ENCODE results near the gene CEP83.

The CEP83 gene

GRCh38 chr12:94262228-94263010, 197.2 kb downstream of the CEP83 start:
- DNase-seq (ENCODE audit: low spot score) (no peak), ATAC-seq (ENCODE audit: low read depth) (peak; percentile 82)
- Histone ChIP-seq H3K27ac (ENCODE audit: poor library complexity, severe bottlenecking) (no peak overlapping the region), H3K27me3 (ENCODE audit: insufficient read depth, poor library complexity, severe bottlenecking) (no peaks in the 10 kb centered on the region), H3K9me3 (ENCODE audit: severe bottlenecking) (no peaks in the 10 kb centered on the region), H3K4me1 (ENCODE audit: insufficient read depth, poor library complexity, severe bottlenecking) (peaks cover 6% of the 10 kb centered on the region), H3K4me3 (ENCODE audit: severe bottlenecking) (peak overlapping the region; percentile 31), H3K36me3 (ENCODE audit: low read depth) (no peaks in the 10 kb centered on the region)
- TF ChIP-seq CTCF (IDR thresholded peaks at IDR 0.05; ENCODE audit: poor library complexity, severe bottlenecking): no peak

- Histone ChIP-seq H3K36me3 (ENCODE audit: low read depth) (no peaks in the 10 kb centered on the region), H3K27ac (ENCODE audit: poor library complexity, severe bottlenecking) (no peak overlapping the region), H3K9me3 (ENCODE audit: severe bottlenecking) (no peaks in the 10 kb centered on the region), H3K27me3 (ENCODE audit: insufficient read depth, poor library complexity, severe bottlenecking) (no peaks in the 10 kb centered on the region), H3K4me1 (ENCODE audit: insufficient read depth, poor library complexity, severe bottlenecking) (peaks cover 6% of the 10 kb centered on the region), H3K4me3 (ENCODE audit: severe bottlenecking) (peak overlapping the region; percentile 31)
- TF ChIP-seq CTCF (IDR thresholded peaks at IDR 0.05; ENCODE audit: poor library complexity, severe bottlenecking): no peak
- ATAC-seq (ENCODE audit: low read depth) (no peak), DNase-seq (ENCODE audit: low spot score) (no peak)
Measured at GRCh38 chr12:94261786-94262185, 197.9 kb downstream of the CEP83 start.

GRCh38 chr12:94261119-94261518, 198.5 kb downstream of the CEP83 start:
- Histone ChIP-seq H3K27me3 (ENCODE audit: insufficient read depth, poor library complexity, severe bottlenecking) (no peaks in the 10 kb centered on the region), H3K4me3 (ENCODE audit: severe bottlenecking) (no peak overlapping the region), H3K4me1 (ENCODE audit: insufficient read depth, poor library complexity, severe bottlenecking) (peaks cover 6% of the 10 kb centered on the region), H3K27ac (ENCODE audit: poor library complexity, severe bottlenecking) (no peak overlapping the region), H3K36me3 (ENCODE audit: low read depth) (no peaks in the 10 kb centered on the region), H3K9me3 (ENCODE audit: severe bottlenecking) (no peaks in the 10 kb centered on the region)
- TF ChIP-seq CTCF (IDR thresholded peaks at IDR 0.05; ENCODE audit: poor library complexity, severe bottlenecking): no peak
- no peak for DNase-seq (ENCODE audit: low spot score)
- ATAC-seq (ENCODE audit: low read depth): no peak

GRCh38 chr12:94260717-94261116, 198.9 kb downstream of the CEP83 start:
- peaks cover 6% of the 10 kb centered on the region for H3K4me1 ChIP-seq (ENCODE audit: insufficient read depth, poor library complexity, severe bottlenecking)
- H3K4me3 ChIP-seq (ENCODE audit: severe bottlenecking): no peak overlapping the region
- DNase-seq (ENCODE audit: low spot score) (no peak), ATAC-seq (ENCODE audit: low read depth) (no peak)
- no peaks in the 10 kb centered on the region for H3K9me3 ChIP-seq (ENCODE audit: severe bottlenecking)
- no peak for TF ChIP-seq CTCF (IDR thresholded peaks at IDR 0.05; ENCODE audit: poor library complexity, severe bottlenecking)
- H3K27me3 ChIP-seq (ENCODE audit: insufficient read depth, poor library complexity, severe bottlenecking): no peaks in the 10 kb centered on the region
- H3K36me3 ChIP-seq (ENCODE audit: low read depth): no peaks in the 10 kb centered on the region
- no peak overlapping the region for H3K27ac ChIP-seq (ENCODE audit: poor library complexity, severe bottlenecking)

GRCh38 chr12:94260017-94260416, 199.7 kb downstream of the CEP83 start:
- ATAC-seq (ENCODE audit: low read depth): no peak
- no peaks in the 10 kb centered on the region for H3K36me3 ChIP-seq (ENCODE audit: low read depth)
- no peak for DNase-seq (ENCODE audit: low spot score)
- no peaks in the 10 kb centered on the region for H3K27me3 ChIP-seq (ENCODE audit: insufficient read depth, poor library complexity, severe bottlenecking)
- H3K9me3 ChIP-seq (ENCODE audit: severe bottlenecking): no peaks in the 10 kb centered on the region
- no peak for TF ChIP-seq CTCF (IDR thresholded peaks at IDR 0.05; ENCODE audit: poor library complexity, severe bottlenecking)
- H3K4me3 ChIP-seq (ENCODE audit: severe bottlenecking): no peak overlapping the region
- peaks cover 6% of the 10 kb centered on the region for H3K4me1 ChIP-seq (ENCODE audit: insufficient read depth, poor library complexity, severe bottlenecking)
- H3K27ac ChIP-seq (ENCODE audit: poor library complexity, severe bottlenecking): no peak overlapping the region

Data from RWPE2 (cell line).